ENCODE results near the gene CALCOCO2. TPM values are rescaled to one million over a fixed set of nuclear protein-coding genes. Genes with fewer than 3 reads are reported as not detected.

The CALCOCO2 gene
- total and polyA plus RNA-seq, 2 experiments from 2014 or later: 14.4 to 16.3 TPM

DNA sequence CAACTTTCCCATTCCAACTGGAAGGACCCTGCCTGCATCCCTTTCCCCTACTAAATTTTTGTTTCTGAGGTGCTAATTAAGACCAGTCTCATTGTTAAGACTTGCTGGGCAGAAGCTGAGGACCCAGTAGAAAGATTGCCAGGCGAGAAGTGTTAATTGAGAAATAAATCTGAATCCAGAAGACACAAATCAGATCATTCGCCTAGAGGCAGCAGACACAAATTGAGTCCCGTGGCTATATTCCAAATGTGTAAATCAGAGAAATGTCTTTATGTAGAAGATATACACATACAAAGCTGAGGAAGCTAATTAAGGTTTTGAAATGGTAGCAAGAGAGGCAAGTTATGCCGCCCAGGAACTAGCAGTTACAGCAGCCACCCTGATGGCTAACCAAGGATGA lies 29.6 kb downstream of the CALCOCO2 start:
- H3K79me2 ChIP-seq (replicated peaks; ENCODE audit: insufficient read depth): no peaks in the 10 kb centered on the region
- H3K27me3 Mint-ChIP-seq (ENCODE audit: insufficient read depth, low read depth, poor library complexity): peaks cover under 1% of the 10 kb centered on the region
- H3K36me3 ChIP-seq (ENCODE audit: insufficient read depth): no peaks in the 10 kb centered on the region
- no peak overlapping the region for H3K4me3 Mint-ChIP-seq
- no peaks in the 10 kb centered on the region for H3F3A ChIP-seq (replicated peaks; ENCODE audit: low read depth)
- no peak overlapping the region for H3K27ac Mint-ChIP-seq
- no peaks in the 10 kb centered on the region for H3K27me3 ChIP-seq (ENCODE audit: insufficient read depth)
- no peak for ATAC-seq
- no peaks in the 10 kb centered on the region for H3K9me2 ChIP-seq (ENCODE audit: insufficient read depth)
- H4K20me1 ChIP-seq (replicated peaks; ENCODE audit: insufficient read depth): no peaks in the 10 kb centered on the region
- H3K36me3 Mint-ChIP-seq (ENCODE audit: low read depth): no peaks in the 10 kb centered on the region; the same call in 2 of the 3 replicates
- H3K4me1 ChIP-seq (ENCODE audit: insufficient read depth): no peaks in the 10 kb centered on the region
- H3K4me2 ChIP-seq: no peak overlapping the region
- H2AFZ ChIP-seq: no peak overlapping the region
- no peak overlapping the region for H3K27ac ChIP-seq (ENCODE audit: low read depth)
- H3K9me3 Mint-ChIP-seq: no peaks in the 10 kb centered on the region
- TF ChIP-seq ZNF331 (CRISPR knock-in tag; IDR thresholded peaks at IDR 0.05; ENCODE audit: low read depth): no peak
- TF ChIP-seq NANOG (IDR thresholded peaks at IDR 0.05; ENCODE audit: borderline replicate concordance): no peak
- TF ChIP-seq ZNF114 (CRISPR knock-in tag; IDR thresholded peaks at IDR 0.05): no peak
- no peak for TF ChIP-seq POLR2AphosphoS5 (IDR thresholded peaks at IDR 0.05; ENCODE audit: low read depth)
- no peak for TF ChIP-seq ETS1 (IDR thresholded peaks at IDR 0.05)
- no peak for TF ChIP-seq JUNB (IDR thresholded peaks at IDR 0.05; ENCODE audit: unreplicated experiment)
- no peak for TF ChIP-seq CTCF (conservative IDR thresholded peaks at IDR 0.05; ENCODE audit: low read depth in 2 of 2)
- TF ChIP-seq, protein P1, sequence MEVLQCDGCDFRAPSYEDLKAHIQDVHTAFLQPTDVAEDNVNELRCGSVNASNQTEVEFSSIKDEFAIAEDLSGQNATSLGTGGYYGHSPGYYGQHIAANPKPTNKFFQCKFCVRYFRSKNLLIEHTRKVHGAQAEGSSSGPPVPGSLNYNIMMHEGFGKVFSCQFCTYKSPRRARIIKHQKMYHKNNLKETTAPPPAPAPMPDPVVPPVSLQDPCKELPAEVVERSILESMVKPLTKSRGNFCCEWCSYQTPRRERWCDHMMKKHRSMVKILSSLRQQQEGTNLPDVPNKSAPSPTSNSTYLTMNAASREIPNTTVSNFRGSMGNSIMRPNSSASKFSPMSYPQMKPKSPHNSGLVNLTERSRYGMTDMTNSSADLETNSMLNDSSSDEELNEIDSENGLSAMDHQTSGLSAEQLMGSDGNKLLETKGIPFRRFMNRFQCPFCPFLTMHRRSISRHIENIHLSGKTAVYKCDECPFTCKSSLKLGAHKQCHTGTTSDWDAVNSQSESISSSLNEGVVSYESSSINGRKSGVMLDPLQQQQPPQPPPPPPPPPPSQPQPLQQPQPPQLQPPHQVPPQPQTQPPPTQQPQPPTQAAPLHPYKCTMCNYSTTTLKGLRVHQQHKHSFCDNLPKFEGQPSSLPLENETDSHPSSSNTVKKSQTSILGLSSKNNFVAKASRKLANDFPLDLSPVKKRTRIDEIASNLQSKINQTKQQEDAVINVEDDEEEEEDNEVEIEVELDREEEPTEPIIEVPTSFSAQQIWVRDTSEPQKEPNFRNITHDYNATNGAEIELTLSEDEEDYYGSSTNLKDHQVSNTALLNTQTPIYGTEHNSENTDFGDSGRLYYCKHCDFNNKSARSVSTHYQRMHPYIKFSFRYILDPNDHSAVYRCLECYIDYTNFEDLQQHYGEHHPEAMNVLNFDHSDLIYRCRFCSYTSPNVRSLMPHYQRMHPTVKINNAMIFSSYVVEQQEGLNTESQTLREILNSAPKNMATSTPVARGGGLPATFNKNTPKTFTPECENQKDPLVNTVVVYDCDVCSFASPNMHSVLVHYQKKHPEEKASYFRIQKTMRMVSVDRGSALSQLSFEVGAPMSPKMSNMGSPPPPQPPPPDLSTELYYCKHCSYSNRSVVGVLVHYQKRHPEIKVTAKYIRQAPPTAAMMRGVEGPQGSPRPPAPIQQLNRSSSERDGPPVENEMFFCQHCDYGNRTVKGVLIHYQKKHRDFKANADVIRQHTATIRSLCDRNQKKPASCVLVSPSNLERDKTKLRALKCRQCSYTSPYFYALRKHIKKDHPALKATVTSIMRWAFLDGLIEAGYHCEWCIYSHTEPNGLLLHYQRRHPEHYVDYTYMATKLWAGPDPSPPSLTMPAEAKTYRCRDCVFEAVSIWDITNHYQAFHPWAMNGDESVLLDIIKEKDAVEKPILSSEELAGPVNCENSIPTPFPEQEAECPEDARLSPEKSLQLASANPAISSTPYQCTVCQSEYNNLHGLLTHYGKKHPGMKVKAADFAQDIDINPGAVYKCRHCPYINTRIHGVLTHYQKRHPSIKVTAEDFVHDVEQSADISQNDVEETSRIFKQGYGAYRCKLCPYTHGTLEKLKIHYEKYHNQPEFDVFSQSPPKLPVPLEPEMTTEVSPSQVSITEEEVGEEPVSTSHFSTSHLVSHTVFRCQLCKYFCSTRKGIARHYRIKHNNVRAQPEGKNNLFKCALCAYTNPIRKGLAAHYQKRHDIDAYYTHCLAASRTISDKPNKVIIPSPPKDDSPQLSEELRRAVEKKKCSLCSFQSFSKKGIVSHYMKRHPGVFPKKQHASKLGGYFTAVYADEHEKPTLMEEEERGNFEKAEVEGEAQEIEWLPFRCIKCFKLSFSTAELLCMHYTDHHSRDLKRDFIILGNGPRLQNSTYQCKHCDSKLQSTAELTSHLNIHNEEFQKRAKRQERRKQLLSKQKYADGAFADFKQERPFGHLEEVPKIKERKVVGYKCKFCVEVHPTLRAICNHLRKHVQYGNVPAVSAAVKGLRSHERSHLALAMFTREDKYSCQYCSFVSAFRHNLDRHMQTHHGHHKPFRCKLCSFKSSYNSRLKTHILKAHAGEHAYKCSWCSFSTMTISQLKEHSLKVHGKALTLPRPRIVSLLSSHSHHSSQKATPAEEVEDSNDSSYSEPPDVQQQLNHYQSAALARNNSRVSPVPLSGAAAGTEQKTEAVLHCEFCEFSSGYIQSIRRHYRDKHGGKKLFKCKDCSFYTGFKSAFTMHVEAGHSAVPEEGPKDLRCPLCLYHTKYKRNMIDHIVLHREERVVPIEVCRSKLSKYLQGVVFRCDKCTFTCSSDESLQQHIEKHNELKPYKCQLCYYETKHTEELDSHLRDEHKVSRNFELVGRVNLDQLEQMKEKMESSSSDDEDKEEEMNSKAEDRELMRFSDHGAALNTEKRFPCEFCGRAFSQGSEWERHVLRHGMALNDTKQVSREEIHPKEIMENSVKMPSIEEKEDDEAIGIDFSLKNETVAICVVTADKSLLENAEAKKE (CRISPR knock-in tag; IDR thresholded peaks at IDR 0.05): no peak
- no peak for TF ChIP-seq CREB1 (CRISPR knock-in tag; IDR thresholded peaks at IDR 0.05; ENCODE audit: low read depth)
- no peak for TF ChIP-seq EZH2 (IDR thresholded peaks at IDR 0.05; ENCODE audit: low read depth, unreplicated experiment)
- TF ChIP-seq EZH2phosphoT487 (IDR thresholded peaks at IDR 0.05; ENCODE audit: unreplicated experiment): no peak
- no peak for TF ChIP-seq STAT1 (IDR thresholded peaks at IDR 0.05; ENCODE audit: unreplicated experiment)
- TF ChIP-seq, protein P2, sequence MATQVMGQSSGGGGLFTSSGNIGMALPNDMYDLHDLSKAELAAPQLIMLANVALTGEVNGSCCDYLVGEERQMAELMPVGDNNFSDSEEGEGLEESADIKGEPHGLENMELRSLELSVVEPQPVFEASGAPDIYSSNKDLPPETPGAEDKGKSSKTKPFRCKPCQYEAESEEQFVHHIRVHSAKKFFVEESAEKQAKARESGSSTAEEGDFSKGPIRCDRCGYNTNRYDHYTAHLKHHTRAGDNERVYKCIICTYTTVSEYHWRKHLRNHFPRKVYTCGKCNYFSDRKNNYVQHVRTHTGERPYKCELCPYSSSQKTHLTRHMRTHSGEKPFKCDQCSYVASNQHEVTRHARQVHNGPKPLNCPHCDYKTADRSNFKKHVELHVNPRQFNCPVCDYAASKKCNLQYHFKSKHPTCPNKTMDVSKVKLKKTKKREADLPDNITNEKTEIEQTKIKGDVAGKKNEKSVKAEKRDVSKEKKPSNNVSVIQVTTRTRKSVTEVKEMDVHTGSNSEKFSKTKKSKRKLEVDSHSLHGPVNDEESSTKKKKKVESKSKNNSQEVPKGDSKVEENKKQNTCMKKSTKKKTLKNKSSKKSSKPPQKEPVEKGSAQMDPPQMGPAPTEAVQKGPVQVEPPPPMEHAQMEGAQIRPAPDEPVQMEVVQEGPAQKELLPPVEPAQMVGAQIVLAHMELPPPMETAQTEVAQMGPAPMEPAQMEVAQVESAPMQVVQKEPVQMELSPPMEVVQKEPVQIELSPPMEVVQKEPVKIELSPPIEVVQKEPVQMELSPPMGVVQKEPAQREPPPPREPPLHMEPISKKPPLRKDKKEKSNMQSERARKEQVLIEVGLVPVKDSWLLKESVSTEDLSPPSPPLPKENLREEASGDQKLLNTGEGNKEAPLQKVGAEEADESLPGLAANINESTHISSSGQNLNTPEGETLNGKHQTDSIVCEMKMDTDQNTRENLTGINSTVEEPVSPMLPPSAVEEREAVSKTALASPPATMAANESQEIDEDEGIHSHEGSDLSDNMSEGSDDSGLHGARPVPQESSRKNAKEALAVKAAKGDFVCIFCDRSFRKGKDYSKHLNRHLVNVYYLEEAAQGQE (IDR thresholded peaks at IDR 0.05; ENCODE audit: unreplicated experiment): no peak
- DNase-seq (ENCODE audit: low spot score): no peak
- no peak overlapping the region for H3K4me3 ChIP-seq
- no peaks in the 10 kb centered on the region for H3K4me1 Mint-ChIP-seq
